GM23248 (cell line): Measurements from ENCODE around the gene FAM227B.

Experiments
- EZH2 ChIP-seq: fragments of 200-600 bp; sonication (generic); IDR thresholded peaks from 2 replicates; pipeline ENCODE4 v1.6.1; 2018; ENCODE audit warnings: antibody characterized with exemption, mild to moderate bottlenecking; ENCODE audit not compliant: insufficient read depth, poor library complexity, severe bottlenecking
- EZH2phosphoT487 ChIP-seq: fragments of 200-600 bp; sonication (generic); IDR thresholded peaks from 2 replicates; pipeline ENCODE4 v1.6.1; 2018; ENCODE audit warnings: antibody characterized with exemption, moderate library complexity, mild to moderate bottlenecking, low read depth; ENCODE audit not compliant: insufficient read depth

- TF ChIP-seq EZH2, result no peak
- no peak for TF ChIP-seq EZH2phosphoT487
Measured at GRCh38 chr15:49306551-49306950, 314.1 kb downstream of the FAM227B start.
